Measurements from ENCODE around the gene MPI. TPM values are rescaled to one million over a fixed set of nuclear protein-coding genes. Genes with fewer than 3 reads are reported as not detected.
"Not testable (repeated sequence)": the region's sequence is repeated elsewhere in the genome, so short reads cannot be mapped to it uniquely, and the experiment has no call there.

Gene MPI
- total RNA-seq, 1 donor: 48.3 TPM

DNA sequence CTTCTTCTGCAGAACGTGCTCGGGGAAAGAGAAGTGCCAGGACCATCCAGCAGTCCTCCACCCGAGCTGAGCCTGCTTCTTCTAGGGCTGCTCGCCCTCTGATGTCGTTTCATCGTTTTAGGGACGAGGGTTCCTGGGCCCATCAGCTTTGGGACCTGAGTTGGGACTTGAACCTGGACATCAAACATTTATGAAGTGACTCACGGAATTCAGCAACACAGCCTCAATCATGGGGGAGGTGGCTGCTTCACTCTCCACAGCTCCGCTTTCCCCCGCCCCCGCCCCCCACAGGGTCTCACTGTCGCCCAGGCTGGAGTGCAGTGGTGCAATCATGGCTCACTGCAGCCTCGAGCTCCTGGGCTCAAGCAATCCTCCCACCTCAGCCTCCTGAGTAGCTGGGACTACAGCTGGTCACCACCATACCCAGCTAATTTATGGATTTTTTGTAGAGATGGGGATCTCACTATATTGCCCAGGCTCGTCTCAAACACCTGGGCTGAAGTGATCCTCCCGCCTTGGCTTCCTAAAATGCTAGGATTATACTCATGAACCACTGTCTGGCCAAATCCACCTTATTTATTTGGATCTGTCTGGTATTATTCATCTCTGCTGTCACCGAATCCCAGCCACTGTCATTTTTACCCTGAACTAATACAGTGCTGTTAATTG, 16.0 kb upstream of the MPI start:
- TF ChIP-seq, protein P1, sequence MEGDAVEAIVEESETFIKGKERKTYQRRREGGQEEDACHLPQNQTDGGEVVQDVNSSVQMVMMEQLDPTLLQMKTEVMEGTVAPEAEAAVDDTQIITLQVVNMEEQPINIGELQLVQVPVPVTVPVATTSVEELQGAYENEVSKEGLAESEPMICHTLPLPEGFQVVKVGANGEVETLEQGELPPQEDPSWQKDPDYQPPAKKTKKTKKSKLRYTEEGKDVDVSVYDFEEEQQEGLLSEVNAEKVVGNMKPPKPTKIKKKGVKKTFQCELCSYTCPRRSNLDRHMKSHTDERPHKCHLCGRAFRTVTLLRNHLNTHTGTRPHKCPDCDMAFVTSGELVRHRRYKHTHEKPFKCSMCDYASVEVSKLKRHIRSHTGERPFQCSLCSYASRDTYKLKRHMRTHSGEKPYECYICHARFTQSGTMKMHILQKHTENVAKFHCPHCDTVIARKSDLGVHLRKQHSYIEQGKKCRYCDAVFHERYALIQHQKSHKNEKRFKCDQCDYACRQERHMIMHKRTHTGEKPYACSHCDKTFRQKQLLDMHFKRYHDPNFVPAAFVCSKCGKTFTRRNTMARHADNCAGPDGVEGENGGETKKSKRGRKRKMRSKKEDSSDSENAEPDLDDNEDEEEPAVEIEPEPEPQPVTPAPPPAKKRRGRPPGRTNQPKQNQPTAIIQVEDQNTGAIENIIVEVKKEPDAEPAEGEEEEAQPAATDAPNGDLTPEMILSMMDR (IDR thresholded peaks at IDR 0.05; ENCODE audit: insufficient read depth, low read length): peak; percentile 1
- H3K4me3 ChIP-seq (ENCODE audit: low read depth, low read length): peak overlapping the region; percentile 92
- DNase-seq (ENCODE audit: low read depth): no peak

DNA sequence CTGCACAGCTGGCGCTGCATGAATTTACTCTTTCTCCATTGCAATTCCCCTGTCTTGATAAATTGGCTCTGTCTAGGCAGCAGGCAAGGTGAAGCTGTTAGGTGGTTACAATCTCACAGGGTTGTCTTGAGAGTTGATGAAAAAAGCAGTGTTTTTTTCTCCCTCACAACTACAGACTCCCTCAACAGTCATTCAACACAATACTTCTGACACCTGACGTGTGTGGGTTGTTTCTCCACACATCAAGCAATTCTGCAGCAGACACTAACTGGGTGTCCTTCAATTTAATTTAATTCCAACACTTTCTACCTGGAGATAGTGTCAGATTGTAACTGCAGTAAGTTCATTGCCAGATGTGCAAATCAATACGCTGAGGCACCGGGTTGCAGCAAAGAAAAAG, 11.6 kb upstream of the MPI start:
- no peak for DNase-seq (ENCODE audit: low read depth)
- TF ChIP-seq, protein P1 (IDR thresholded peaks at IDR 0.05; ENCODE audit: insufficient read depth, low read length): no peak

DNA sequence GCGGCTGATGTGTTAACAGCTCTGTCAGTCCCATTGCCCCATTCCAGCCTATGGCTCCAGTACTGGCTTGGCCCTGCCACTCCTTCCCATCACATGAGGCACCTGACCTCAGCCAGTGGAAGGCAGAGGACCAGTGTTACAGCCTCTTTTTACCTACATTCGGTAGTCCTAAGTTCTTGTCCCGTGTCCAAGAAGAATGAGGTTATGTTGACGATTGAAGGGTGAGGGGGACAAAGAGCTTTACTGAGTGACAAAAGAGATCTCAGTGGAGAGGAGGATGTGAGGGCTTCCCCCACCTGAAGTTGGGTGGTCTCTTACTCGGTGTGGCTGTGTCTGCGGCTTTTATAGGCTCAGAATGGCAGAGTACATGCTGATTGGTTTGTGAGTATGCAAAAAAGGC, 7.3 kb upstream of the MPI start:
- TF ChIP-seq, protein P1 (IDR thresholded peaks at IDR 0.05; ENCODE audit: insufficient read depth, low read length): no peak

More for the DNA sequence above, 11.6 kb upstream of the MPI start:
- no peak overlapping the region for H3K4me3 ChIP-seq (ENCODE audit: low read depth, low read length)

DNA sequence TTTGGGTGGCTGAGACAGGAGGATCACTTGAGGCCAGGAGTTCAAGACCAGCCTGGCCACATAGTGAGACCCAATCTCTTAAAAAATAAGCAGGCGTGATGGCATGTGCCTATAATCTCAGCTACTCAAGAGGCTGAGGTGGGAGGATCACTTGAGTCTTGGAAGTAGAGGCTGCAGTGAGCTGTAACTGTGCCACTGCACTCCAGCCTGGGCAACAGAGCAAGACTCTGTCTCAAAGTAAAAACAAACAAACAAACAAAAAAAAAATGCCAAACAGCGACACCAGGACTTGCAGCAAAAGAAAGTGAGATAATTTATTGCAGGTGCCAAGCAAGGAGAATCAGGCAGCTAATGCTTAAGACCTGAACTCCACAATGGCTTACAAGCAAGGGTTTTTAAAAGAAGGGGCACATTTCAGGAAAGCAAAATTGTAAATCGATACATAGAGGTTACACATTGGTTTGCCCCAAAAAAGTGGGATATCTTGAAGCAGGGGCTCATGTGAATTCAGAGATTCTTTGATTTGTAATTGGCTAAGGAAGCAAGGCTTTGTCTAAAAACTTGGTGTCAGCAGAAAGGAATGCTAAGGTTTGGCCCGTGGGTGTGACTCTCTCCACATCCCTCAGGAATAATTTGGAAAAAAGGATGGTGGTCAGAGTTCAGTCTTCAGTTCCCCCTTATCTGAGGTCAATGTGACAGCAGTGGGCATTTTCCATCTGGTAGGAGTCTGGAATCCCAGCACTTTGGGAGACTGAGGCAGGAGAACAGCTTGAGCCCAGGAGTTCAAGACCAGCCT, 5.2 kb upstream of the MPI start:
- DNase-seq (ENCODE audit: low read depth): peak; percentile 62
- H3K4me3 ChIP-seq (ENCODE audit: low read depth, low read length): no peak overlapping the region

More for the DNA sequence above, 7.3 kb upstream of the MPI start:
- DNase-seq (ENCODE audit: low read depth): no peak
- H3K4me3 ChIP-seq (ENCODE audit: low read depth, low read length): no peak overlapping the region

DNA sequence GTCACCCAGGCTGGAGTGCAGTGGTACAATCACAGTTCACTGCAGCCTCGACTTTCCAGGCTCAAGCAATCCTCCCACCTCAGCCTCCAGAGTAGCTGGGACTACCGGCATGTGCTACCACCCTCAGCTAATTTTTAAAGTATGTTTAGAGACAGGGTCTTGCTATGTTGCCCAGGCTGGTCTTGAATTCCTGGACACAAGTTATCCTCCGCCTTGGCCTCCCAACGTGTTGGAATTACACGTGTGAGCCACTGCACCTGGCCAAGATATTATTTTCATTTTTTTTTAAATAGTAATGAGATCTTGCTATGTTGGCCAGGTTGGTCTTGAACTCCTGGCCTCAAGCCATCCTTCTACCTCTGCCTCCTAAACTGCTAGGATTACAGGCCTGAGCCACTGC, 4.4 kb upstream of the MPI start:
- H3K4me3 ChIP-seq (ENCODE audit: low read depth, low read length): no peak overlapping the region
- TF ChIP-seq, protein P1 (IDR thresholded peaks at IDR 0.05; ENCODE audit: insufficient read depth, low read length): no peak
- no peak for DNase-seq (ENCODE audit: low read depth)

More for the DNA sequence above, 5.2 kb upstream of the MPI start:
- TF ChIP-seq, protein P1 (IDR thresholded peaks at IDR 0.05; ENCODE audit: insufficient read depth, low read length): no peak

DNA sequence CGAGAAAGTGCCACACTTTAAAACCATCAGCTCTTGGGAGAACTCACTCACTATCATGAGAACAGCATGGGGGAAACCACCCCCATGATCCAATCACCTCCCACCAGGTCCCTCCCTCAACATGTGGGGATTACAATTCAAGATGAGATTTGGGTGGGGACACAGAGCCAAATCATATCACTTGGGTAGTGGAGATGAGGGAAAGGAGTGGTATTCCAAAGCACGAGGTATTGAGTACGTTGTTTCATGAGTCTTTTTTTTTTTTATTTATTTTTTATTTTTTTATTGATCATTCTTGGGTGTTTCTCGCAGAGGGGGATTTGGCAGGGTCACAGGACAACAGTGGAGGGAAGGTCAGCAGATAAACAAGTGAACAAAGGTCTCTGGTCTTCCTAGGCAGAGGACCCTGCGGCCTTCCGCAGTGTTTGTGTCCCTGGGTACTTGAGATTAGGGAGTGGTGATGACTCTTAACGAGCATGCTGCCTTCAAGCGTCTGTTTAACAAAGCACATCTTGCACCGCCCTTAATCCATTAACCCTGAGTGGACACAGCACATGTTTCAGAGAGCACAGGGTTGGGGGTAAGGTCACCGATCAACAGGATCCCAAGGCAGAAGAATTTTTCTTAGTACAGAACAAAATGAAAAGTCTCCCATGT, 2.2 kb upstream of the MPI start:
- DNase-seq (ENCODE audit: low read depth); H3K4me3 ChIP-seq (ENCODE audit: low read depth, low read length): not testable (repeated sequence)

DNA sequence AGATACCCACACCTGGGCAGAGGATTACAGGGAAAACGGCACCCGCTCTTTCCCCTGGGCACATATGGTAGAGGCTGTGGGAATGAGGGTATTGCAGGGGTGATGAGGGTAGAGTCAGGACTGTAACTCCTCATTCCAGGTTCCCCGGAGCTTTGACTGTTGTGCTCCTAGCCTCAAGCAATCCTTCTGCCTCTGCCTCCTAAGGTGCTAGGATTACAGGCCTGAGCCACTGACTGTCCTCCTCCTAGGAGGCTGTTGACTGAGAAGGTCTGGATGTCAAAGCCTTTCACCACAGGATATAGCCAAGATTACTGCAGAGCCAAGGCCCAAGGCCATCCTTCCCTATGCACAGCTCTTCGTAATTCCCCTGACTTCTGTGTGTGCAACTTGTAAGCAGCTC, 1.1 kb upstream of the MPI start:
- no peak overlapping the region for H3K4me3 ChIP-seq (ENCODE audit: low read depth, low read length)
- TF ChIP-seq, protein P1 (IDR thresholded peaks at IDR 0.05; ENCODE audit: insufficient read depth, low read length): no peak
- no peak for DNase-seq (ENCODE audit: low read depth)

Measured in fibroblast of the aortic adventitia (primary cell).